ENCODE results near the gene ADAM12. TPM values are rescaled to one million over a fixed set of nuclear protein-coding genes. Genes with fewer than 3 reads are reported as not detected.
"Not testable (repeated sequence)": the region's sequence is repeated elsewhere in the genome, so short reads cannot be mapped to it uniquely, and the experiment has no call there.

Gene ADAM12
- polyA plus RNA-seq, 1 donor, result 15.0 TPM

- DNase-seq (ENCODE audit: low read depth), result no peak
These were observed 125.1 kb downstream of the ADAM12 start for GRCh38 chr10:126263006-126263676.

- no peak for DNase-seq (ENCODE audit: low read depth)
These were observed 125.9 kb downstream of the ADAM12 start for GRCh38 chr10:126262233-126262838.

GRCh38 chr10:126259760-126260479 lies 128.4 kb downstream of the ADAM12 start:
- DNase-seq (ENCODE audit: low read depth), result no peak

DNA sequence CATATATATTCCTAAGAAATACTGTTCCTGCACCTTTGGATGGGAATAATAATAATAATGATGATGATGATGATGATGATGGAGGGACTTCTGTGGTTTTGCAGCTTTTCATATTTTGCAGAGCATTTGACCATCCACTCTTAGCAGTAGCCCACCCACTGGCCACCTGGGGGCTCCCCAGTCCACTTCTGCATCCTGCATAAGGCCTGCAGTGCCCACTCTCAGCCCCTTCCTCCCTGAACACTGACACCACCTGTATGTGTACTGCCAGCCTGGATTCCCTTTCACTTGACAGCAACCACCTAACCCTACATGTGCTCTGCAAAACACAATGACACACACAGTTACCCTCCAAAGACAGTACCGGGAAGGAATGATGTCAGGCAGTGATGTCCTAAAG lies 131.4 kb downstream of the ADAM12 start:
- no peak for DNase-seq (ENCODE audit: low read depth)

DNA sequence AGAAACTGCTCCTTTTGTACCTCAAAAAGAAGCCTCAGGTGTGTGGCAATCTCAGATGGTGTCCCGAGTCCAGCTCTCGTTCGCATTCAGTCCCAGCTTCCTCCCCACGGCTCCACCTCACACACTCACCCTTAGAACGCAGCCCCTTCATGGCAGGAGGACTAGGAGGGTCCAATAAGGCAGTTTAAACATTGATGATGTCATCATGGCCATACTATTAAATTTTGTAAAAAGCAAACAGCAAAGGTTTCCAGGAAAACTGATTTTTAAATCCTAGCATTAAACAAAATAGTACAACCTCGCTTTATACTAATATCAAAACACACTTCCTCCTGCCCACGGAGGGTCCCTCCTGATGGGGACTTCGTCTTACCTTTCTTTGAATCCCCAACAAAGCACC lies 133.0 kb downstream of the ADAM12 start:
- DNase-seq (ENCODE audit: low read depth), result no peak

DNA sequence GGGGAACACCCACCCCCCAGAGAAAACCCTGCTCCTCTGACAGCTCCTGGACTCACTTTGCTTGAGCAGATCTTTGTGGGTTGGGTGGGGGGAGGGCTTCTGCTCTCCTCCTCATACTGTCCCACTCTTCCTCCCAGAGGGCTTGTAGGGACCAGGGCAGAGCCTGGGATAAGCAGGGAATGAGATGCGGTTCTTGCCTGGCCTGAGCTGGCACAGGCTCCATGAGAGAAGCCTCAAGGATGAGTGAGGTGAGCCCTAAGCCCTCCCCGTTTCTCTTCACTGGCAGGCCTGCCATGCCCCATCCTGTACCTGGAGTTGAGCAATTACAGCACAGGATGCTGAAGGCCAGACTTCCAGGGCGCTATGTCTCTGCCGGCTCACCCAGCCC lies 134.7 kb downstream of the ADAM12 start:
- no peak for DNase-seq (ENCODE audit: low read depth)

DNA sequence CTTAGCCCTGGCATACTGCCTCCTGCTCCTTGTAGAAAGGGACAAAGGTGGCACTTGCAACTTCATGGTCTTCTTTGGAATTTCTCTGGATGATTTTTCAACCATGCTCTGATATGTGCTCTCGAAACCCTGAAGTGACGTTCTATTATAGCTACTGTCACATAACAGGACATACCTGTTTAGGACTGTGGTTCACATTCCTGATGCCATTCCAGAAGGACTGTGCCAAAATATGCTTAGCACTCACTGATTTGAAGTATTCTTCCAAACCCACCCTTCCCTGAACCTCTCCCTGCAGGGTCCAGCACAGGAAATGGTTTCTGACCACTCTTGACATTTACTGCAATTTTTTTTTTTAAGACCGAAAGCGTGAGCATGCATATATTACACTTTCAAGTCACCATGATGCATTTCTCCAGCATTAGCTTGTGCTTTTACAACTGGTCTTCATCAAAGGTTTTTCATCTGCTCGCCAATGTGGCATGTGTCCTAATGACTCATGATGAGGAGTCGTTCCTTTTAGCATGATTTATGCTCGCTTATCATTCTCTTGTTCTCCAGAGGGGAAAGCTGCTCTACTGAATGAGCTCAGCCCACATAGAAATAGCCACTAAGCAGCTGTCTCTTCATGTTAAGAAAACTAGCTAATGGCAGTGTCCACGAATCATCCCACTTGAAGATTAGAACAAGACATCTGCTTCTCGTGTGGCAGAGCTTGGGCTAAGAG lies 135.2 kb downstream of the ADAM12 start:
- no peak for DNase-seq (ENCODE audit: low read depth)

DNA sequence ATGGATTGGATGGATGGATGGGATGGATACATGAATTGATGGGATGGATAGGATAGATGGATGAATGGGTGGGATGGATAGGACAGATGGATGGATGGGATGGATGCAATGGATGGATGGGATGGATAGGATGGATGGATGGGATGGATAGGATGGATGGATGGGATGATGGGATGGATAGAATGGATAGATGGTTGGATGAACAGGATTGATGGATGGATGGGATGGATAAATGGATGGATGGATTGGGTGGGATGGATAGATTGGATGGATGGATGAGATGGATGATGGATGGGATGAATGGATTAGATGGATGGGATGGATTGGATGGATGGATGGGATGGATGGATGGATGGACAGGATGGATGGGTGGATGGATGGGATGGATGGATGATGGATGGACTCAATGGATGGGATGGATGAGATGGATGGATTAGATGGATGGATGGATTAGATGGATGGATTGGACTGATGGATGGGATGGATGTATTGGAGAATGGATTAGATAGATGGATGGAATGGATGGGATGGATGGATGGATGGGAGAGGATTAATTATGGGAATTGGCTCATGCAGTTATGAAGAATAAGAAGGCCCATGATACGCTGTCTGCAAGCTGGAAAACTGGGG lies 136.4 kb downstream of the ADAM12 start:
- DNase-seq (ENCODE audit: low read depth), result no peak

GRCh38 chr10:126250527-126251310 lies 137.6 kb downstream of the ADAM12 start:
- no peak for DNase-seq (ENCODE audit: low read depth)

DNA sequence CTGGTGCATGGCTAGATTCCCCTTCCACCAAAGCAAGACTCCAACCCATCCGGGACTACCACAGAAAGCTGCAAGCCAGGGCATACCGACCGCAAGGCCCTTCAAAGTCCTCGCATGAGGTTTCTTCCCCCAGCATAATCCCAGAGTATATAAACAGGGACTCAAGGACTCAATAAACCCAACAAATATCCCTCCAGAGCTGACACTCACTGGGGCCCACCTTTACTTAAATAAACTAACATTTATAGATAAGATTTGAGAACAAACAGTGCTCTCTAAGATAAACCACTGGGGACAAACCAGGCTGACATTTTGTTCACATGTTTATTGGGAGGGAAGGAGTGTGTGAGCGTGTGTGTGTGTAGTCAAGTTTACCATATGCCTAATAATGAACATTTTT lies 138.2 kb downstream of the ADAM12 start:
- DNase-seq (ENCODE audit: low read depth), result no peak

GRCh38 chr10:126247446-126247975 lies 140.8 kb downstream of the ADAM12 start:
- no peak for DNase-seq (ENCODE audit: low read depth)

GRCh38 chr10:126246396-126246795 lies 141.9 kb downstream of the ADAM12 start:
- DNase-seq (ENCODE audit: low read depth), result not testable (repeated sequence)

DNA sequence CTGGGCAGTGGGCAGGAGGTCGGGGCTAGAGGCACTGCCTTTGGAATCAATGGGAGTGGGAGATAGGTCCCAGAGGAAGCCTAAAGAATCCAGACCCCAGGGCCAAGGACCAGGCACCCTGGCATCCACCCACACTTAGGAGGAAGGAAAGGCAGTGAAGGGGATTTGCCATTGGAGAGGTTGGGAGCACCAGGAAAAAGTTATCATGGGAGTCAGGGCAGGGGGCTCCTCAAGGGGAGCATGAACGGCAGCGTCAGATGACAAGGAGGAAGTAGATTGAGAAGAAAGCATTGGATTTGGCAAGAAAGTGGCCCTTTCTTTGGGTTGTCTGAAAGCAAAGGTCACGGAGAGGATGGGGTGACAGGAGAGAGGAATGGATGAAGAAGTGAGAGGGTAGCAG lies 142.8 kb downstream of the ADAM12 start:
- DNase-seq (ENCODE audit: low read depth), result no peak

- DNase-seq (ENCODE audit: low read depth), result no peak
These were observed 144.3 kb downstream of the ADAM12 start for GRCh38 chr10:126243971-126244370.

DNA sequence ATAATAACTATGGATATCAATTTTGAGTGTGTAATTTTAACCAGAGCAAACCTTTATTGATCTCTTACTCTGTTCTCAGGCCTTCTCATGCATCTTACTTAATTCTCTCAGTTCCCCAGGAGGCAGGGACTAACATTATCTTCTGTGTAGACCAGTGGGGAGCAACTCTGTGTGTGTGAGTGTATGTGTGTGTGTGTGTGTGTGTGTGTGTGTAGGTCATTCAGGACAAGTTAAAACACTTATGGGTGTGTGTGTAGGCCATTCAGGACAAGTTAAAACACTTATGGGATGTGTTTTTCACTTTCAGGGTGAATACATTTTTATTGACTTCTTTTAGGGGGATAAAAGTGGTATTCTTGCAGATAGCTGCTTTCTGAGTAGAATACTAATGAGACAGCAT lies 145.0 kb downstream of the ADAM12 start:
- no peak for DNase-seq (ENCODE audit: low read depth)

- DNase-seq (ENCODE audit: low read depth), result no peak
These were observed 145.6 kb downstream of the ADAM12 start for GRCh38 chr10:126242397-126243260.

DNA sequence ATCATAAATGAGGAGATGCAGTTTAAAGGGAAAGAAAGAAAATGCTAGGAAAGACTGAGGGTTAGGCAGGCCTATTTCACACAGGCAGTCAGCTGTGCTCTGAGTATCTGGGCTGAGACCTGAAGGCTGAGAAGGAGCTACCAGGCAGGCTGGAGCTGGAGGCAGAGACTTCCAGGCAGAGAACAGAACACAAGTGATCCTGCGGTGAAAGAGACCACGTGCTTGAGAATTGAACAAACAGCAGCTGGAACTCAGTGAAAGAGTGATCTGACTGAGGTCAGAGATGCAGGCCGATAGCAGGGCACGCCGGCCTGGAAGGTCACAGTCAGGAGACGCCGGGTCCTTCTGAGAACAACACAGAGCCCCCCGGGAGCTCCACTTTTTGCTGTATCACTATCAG lies 147.8 kb downstream of the ADAM12 start:
- no peak for DNase-seq (ENCODE audit: low read depth)

- no peak for DNase-seq (ENCODE audit: low read depth)
These were observed 148.4 kb downstream of the ADAM12 start for GRCh38 chr10:126239844-126240243.

GRCh38 chr10:126235979-126236851 lies 152.1 kb downstream of the ADAM12 start:
- no peak for DNase-seq (ENCODE audit: low read depth)

Data from forelimb muscle (tissue), 1 donor.